ENCODE measurements around the gene ADAMTS16.

DNA sequence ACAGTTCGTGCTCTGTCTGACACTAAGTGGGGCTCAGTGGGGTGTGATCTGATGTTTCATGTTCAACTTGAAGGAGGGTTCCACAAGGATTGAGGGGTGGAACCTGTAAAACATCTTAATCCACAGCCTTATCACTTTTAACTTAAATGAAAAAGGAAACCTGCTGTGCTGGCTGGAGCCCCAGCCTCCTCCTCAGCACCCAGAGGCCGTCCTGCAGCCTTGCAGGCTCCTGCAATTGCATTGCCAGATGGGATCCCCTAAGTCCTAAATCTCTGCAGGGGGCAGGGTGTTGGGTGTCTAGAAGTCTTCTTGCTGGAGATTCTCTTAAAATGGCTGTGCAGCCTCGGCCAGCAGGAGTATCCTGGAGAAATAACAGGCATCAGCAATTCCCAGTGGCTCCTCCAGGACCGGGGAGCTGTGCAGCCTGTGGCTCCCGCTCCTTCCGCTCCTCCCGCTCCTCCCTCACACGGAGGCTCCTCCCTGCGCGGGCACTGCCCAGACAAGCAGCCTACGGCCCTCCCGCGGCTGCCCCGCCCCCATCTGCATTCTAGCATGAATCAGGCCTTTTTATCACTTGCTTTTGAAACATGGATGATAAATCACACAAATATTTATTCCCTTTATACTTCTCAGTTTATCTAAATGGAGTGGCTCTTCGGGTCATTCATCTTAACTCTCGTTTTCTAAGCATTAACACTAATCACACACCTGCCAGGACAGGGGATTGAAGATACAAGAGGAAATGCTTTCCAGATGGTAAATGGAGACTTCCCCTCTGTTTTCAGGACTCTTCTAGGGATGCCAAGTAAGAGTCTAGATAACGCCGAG lies 131.0 kb downstream of the ADAMTS16 start:
- peak; percentile 34 for TF ChIP-seq POLR2AphosphoS5 (IDR thresholded peaks at IDR 0.05)
- TF ChIP-seq, protein P1, sequence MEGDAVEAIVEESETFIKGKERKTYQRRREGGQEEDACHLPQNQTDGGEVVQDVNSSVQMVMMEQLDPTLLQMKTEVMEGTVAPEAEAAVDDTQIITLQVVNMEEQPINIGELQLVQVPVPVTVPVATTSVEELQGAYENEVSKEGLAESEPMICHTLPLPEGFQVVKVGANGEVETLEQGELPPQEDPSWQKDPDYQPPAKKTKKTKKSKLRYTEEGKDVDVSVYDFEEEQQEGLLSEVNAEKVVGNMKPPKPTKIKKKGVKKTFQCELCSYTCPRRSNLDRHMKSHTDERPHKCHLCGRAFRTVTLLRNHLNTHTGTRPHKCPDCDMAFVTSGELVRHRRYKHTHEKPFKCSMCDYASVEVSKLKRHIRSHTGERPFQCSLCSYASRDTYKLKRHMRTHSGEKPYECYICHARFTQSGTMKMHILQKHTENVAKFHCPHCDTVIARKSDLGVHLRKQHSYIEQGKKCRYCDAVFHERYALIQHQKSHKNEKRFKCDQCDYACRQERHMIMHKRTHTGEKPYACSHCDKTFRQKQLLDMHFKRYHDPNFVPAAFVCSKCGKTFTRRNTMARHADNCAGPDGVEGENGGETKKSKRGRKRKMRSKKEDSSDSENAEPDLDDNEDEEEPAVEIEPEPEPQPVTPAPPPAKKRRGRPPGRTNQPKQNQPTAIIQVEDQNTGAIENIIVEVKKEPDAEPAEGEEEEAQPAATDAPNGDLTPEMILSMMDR (IDR thresholded peaks at IDR 0.05), result no peak
